Right ventricle myocardium superior (tissue), 1 donor: ENCODE measurements around the gene GSKIP. TPM values are rescaled to one million over a fixed set of nuclear protein-coding genes. Genes with fewer than 3 reads are reported as not detected.

Experiments
- ATAC-seq: fragments of 200-7000 bp; cut with Tn5 transposase; one replicate; pipeline ENCODE4 v1.9.1; 2020; ENCODE audit warnings: mild to moderate bottlenecking; ENCODE audit not compliant: poor library complexity
- DNase-seq: peaks from one replicate; pipeline ENCODE4 v3.0.0-alpha.2; 2020
- intact Hi-C: fragments of 100-400 bp; cut with DNase I; formaldehyde crosslinking; loops from one replicate; pipeline ENCODE4 v1.11.2; 2022
- total RNA-seq: library from RNA; stranded (reverse); fragmentation: NEBNext Ultra II Directional; extraction: Animal tissue kit (Norgen Biotek cat#: 25700); gene quantifications from one replicate; pipeline ENCODE4 v1.2.1, GENCODE V29; 2021
- donor health status: DM: no; HTN: yes; CAD: no; lungs with severe emphysema.

GSKIP gene
- total RNA-seq, 1 donor from 2014 or later, result 11.1 TPM

- ATAC-seq (no peak), DNase-seq (no peak)
- intact Hi-C loops, result no loop called here
Measured at GRCh38 chr14:96368534-96368933, 5.2 kb downstream of the GSKIP start.

GRCh38 chr14:96370528-96370927, 7.2 kb downstream of the GSKIP start:
- intact Hi-C loops, result no loop called here
- ATAC-seq (no peak), DNase-seq (no peak)

GRCh38 chr14:96373538-96373937, 10.2 kb downstream of the GSKIP start:
- DNase-seq (no peak), ATAC-seq (no peak)
- intact Hi-C loops, result no loop called here

GRCh38 chr14:96376093-96376492, 12.8 kb downstream of the GSKIP start:
- intact Hi-C loops, result no loop called here
- ATAC-seq, result no peak
- no peak for DNase-seq

GRCh38 chr14:96380735-96381134, 17.4 kb downstream of the GSKIP start:
- ATAC-seq, result no peak

GRCh38 chr14:96383445-96383844, 20.1 kb downstream of the GSKIP start:
- DNase-seq (no peak), ATAC-seq (no peak)
- intact Hi-C loops, result no loop called here

More at GRCh38 chr14:96380735-96381134, 17.4 kb downstream of the GSKIP start:
- intact Hi-C loops, result no loop called here
- no peak for DNase-seq

- ATAC-seq (no peak), DNase-seq (no peak)
- intact Hi-C loops, result no loop called here
Measured at GRCh38 chr14:96384053-96384452, 20.7 kb downstream of the GSKIP start.

GRCh38 chr14:96384740-96385139, 21.4 kb downstream of the GSKIP start:
- ATAC-seq, result no peak
- DNase-seq, result no peak
- intact Hi-C loops, result no loop called here

GRCh38 chr14:96385385-96385784, 22.1 kb downstream of the GSKIP start:
- ATAC-seq, result no peak
- intact Hi-C loops, result no loop called here
- no peak for DNase-seq

GRCh38 chr14:96390965-96391292, 27.6 kb downstream of the GSKIP start:
- DNase-seq, result no peak
- ATAC-seq, result no peak
- intact Hi-C loops, result no loop called here

- DNase-seq (peak; percentile 98), ATAC-seq (peak; percentile 99)
- intact Hi-C loops, result no loop called here
Measured at GRCh38 chr14:96391293-96392118, 28.2 kb downstream of the GSKIP start.

GRCh38 chr14:96393071-96393691, 29.9 kb downstream of the GSKIP start:
- DNase-seq, result no peak
- no peak for ATAC-seq
- intact Hi-C loops, result no loop called here

- intact Hi-C loops, result no loop called here
- ATAC-seq, result no peak
- no peak for DNase-seq
Measured at GRCh38 chr14:96394047-96394815, 30.9 kb downstream of the GSKIP start.

GRCh38 chr14:96398432-96398831, 35.1 kb downstream of the GSKIP start:
- DNase-seq, result no peak
- intact Hi-C loops, result no loop called here
- ATAC-seq, result no peak

GRCh38 chr14:96398921-96399320, 35.6 kb downstream of the GSKIP start:
- DNase-seq (no peak), ATAC-seq (no peak)
- intact Hi-C loops, result no loop called here

GRCh38 chr14:96399405-96399804, 36.1 kb downstream of the GSKIP start:
- ATAC-seq (no peak), DNase-seq (no peak)
- intact Hi-C loops, result no loop called here

- no peak for ATAC-seq
- DNase-seq, result no peak
- intact Hi-C loops, result no loop called here
Measured at GRCh38 chr14:96400495-96400894, 37.2 kb downstream of the GSKIP start.

GRCh38 chr14:96403409-96403808, 40.1 kb downstream of the GSKIP start:
- DNase-seq (no peak), ATAC-seq (no peak)
- intact Hi-C loops, result no loop called here

GRCh38 chr14:96405677-96406076, 42.4 kb downstream of the GSKIP start:
- ATAC-seq (no peak), DNase-seq (no peak)
- intact Hi-C loops, result no loop called here
